Smooth muscle cell (in vitro differentiated cells): ENCODE results near the gene SNX9. TPM values are rescaled to one million over a fixed set of nuclear protein-coding genes. Genes with fewer than 3 reads are reported as not detected.

Source experiments
- DNase-seq: peaks from one replicate; lab custom pipeline; 2025; ENCODE audit not compliant: unreplicated experiment; lab: John Stamatoyannopoulos, UW
- H2AFZ ChIP-seq: fragments of 200-600 bp; sonication (generic); 2 replicates; pipeline ENCODE4 v1.6.0; 2016; ENCODE audit warnings: antibody characterized with exemption, low read depth, mild to moderate bottlenecking
- H3F3A ChIP-seq: fragments of 200-600 bp; sonication (generic); 2 replicates; pipeline ENCODE4 v1.6.0; 2017; ENCODE audit warnings: antibody characterized with exemption, low read depth
- H3K27ac ChIP-seq: fragments of 200-600 bp; sonication (generic); 2 replicates; pipeline ENCODE4 v1.5.1; 2016; ENCODE audit warnings: low read depth, mild to moderate bottlenecking
- H3K27me3 ChIP-seq: fragments of 200-600 bp; sonication (generic); 2 replicates; pipeline ENCODE4 v1.6.1; 2016; ENCODE audit warnings: low read depth, mild to moderate bottlenecking
- H3K36me3 ChIP-seq: fragments of 200-600 bp; sonication (generic); 2 replicates; pipeline ENCODE4 v1.5.1; 2016; ENCODE audit warnings: low read depth
- H3K4me1 ChIP-seq: fragments of 200-600 bp; sonication (generic); 2 replicates; pipeline ENCODE4 v1.5.1; 2016; ENCODE audit warnings: low read depth
- H3K4me2 ChIP-seq: fragments of 200-600 bp; sonication (generic); 2 replicates; pipeline ENCODE4 v1.6.0; 2016; ENCODE audit warnings: mild to moderate bottlenecking
- H3K4me3 ChIP-seq: fragments of 200-600 bp; sonication (generic); 2 replicates; pipeline ENCODE4 v1.5.1; 2016; ENCODE audit warnings: mild to moderate bottlenecking
- H3K79me2 ChIP-seq: fragments of 200-600 bp; sonication (generic); 2 replicates; pipeline ENCODE4 v1.6.0; 2016; ENCODE audit warnings: low read depth, mild to moderate bottlenecking
- H3K9ac ChIP-seq: fragments of 200-600 bp; sonication (generic); 2 replicates; pipeline ENCODE4 v1.6.0; 2016; ENCODE audit warnings: low read depth
- H3K9me3 ChIP-seq: fragments of 200-600 bp; sonication (generic); replicated peaks from 2 replicates; pipeline ENCODE4 v1.5.1; 2016; ENCODE audit warnings: low read depth
- H4K20me1 ChIP-seq: fragments of 200-600 bp; sonication (generic); 2 replicates; pipeline ENCODE4 v1.6.0; 2016; ENCODE audit warnings: low read depth
- WGBS: methylation state at CpG from one replicate; pipeline ENCODE4 v1.1.7; 2016; ENCODE audit warnings: low lambda C conversion rate; 5-methylcytosine and 5-hydroxymethylcytosine counted together
- polyA plus RNA-seq: library from polyadenylated mRNA; unstranded; fragments of >200 nt; fragmentation: Nextera tagmentation; extraction: Ambion mirVana; gene quantifications from 2 replicates; pipeline ENCODE4 v1.2.1, GENCODE V29; 2016
- total RNA-seq: library from RNA; depleted of rRNA; stranded (reverse); fragments of >200 nt; gene quantifications from 2 replicates; pipeline ENCODE4 v1.2.3, GENCODE V29; 2014
- TF ChIP-seq, protein P1 (sequence below): fragments of 200-600 bp; sonication (generic); IDR thresholded peaks from 2 replicates; pipeline ENCODE4 v1.5.1; 2017; ENCODE audit warnings: borderline replicate concordance, mild to moderate bottlenecking, antibody characterized with exemption; ENCODE audit not compliant: insufficient read depth, poor library complexity, severe bottlenecking

SNX9 gene
- total and polyA plus RNA-seq, 2 experiments from 2014 or later: 28.9 to 29.0 TPM

DNA sequence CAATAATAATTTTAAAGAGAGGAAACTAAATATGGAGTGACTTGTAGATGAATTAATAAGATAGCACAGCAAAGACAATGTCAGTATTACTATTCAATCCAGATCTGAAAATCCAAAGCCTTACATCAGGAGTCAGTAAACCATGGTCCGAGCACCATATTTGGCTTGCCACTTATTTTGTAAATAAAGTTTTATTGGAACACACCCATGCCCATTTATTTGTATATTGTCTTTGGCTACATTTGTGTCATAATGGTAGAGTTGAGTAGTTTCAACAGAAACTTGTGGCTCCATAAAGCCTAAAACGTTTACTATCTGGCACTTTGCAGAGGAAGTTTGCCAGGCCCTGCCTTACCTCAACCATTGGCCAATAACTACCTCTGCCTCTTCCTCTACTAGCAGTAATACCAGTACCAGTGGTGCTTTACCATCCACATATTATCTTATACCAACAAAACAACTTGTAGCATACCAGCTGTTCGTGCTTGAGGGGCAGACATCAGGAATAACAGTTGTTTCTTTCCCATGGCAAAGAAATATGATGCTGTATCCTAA, 106.8 kb downstream of the SNX9 start:
- no peaks in the 10 kb centered on the region for H4K20me1 ChIP-seq
- H3K4me3 ChIP-seq: no peak overlapping the region
- DNase-seq: no peak
- H3K9me3 ChIP-seq: no peaks in the 10 kb centered on the region
- TF ChIP-seq, protein P1, sequence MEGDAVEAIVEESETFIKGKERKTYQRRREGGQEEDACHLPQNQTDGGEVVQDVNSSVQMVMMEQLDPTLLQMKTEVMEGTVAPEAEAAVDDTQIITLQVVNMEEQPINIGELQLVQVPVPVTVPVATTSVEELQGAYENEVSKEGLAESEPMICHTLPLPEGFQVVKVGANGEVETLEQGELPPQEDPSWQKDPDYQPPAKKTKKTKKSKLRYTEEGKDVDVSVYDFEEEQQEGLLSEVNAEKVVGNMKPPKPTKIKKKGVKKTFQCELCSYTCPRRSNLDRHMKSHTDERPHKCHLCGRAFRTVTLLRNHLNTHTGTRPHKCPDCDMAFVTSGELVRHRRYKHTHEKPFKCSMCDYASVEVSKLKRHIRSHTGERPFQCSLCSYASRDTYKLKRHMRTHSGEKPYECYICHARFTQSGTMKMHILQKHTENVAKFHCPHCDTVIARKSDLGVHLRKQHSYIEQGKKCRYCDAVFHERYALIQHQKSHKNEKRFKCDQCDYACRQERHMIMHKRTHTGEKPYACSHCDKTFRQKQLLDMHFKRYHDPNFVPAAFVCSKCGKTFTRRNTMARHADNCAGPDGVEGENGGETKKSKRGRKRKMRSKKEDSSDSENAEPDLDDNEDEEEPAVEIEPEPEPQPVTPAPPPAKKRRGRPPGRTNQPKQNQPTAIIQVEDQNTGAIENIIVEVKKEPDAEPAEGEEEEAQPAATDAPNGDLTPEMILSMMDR: no peak
- H2AFZ ChIP-seq: no peak overlapping the region
- H3F3A ChIP-seq: no peaks in the 10 kb centered on the region
- H3K4me2 ChIP-seq: no peak overlapping the region
- 92% methylated on average over 3 of the region's 3 CpGs for WGBS
- H3K9ac ChIP-seq: no peak overlapping the region
- H3K79me2 ChIP-seq: no peaks in the 10 kb centered on the region
- H3K36me3 ChIP-seq: peaks cover 16% of the 10 kb centered on the region
- no peaks in the 10 kb centered on the region for H3K4me1 ChIP-seq
- no peak overlapping the region for H3K27ac ChIP-seq
- no peaks in the 10 kb centered on the region for H3K27me3 ChIP-seq

DNA sequence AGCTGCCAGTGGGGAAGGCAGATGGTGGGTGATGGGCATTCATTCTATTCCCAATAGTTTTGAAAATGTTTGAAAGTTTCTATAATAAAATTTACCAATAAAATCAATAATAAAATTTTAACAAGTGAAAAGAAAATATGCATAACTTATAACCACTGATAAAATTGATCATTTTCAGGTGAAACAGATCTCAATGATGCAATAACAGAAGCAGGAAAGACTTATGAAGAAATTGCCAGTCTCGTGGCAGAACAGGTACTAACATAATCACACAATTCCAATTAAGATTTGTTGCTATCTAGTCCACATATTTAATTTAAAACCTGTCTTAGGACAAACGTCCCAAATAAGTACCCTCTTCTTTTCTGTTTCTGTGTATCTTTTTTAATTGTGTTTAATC, 112.7 kb downstream of the SNX9 start:
- Histone ChIP-seq H2AFZ (no peak overlapping the region), H3K27me3 (no peaks in the 10 kb centered on the region), H3K4me1 (no peaks in the 10 kb centered on the region), H3K4me3 (no peak overlapping the region), H3K27ac (no peak overlapping the region), H3K9ac (no peak overlapping the region), H3F3A (no peaks in the 10 kb centered on the region), H4K20me1 (no peaks in the 10 kb centered on the region), H3K9me3 (no peaks in the 10 kb centered on the region), H3K4me2 (no peak overlapping the region), H3K79me2 (no peaks in the 10 kb centered on the region), H3K36me3 (peaks cover 37% of the 10 kb centered on the region)
- 85% methylated on average over 2 of the region's 2 CpGs for WGBS
- TF ChIP-seq, protein P1: no peak
- DNase-seq: no peak

DNA sequence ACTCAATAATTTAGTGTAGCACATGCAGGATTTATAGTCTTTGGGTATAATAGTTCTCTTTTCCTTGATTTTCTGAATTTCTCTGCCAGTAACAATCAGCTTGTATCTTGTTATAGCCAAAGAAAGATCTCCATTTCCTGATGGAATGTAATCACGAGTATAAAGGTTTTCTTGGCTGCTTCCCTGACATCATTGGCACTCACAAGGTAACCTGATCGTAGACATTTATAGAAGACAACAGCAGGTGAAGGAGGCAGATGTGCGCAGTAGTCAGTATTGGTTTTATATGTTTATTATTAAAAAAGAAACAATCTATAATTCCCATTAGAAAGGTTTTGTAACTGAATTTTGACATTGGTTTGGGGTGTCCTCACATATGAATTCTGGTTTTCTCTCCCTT, 114.3 kb downstream of the SNX9 start:
- no peak for DNase-seq
- no peak overlapping the region for H3K4me3 ChIP-seq

More for the DNA sequence above, 114.3 kb downstream of the SNX9 start:
- WGBS: 99% methylated on average over 3 of the region's 3 CpGs
- H3F3A ChIP-seq: no peaks in the 10 kb centered on the region
- TF ChIP-seq, protein P1: no peak
- H3K9ac ChIP-seq: no peak overlapping the region
- H3K4me2 ChIP-seq: no peak overlapping the region
- H4K20me1 ChIP-seq: no peaks in the 10 kb centered on the region
- no peak overlapping the region for H3K27ac ChIP-seq
- no peaks in the 10 kb centered on the region for H3K9me3 ChIP-seq
- no peak overlapping the region for H2AFZ ChIP-seq
- no peaks in the 10 kb centered on the region for H3K4me1 ChIP-seq
- H3K36me3 ChIP-seq: peaks cover 38% of the 10 kb centered on the region
- no peaks in the 10 kb centered on the region for H3K79me2 ChIP-seq
- H3K27me3 ChIP-seq: no peaks in the 10 kb centered on the region
